ENCODE measurements around the gene DLX2. TPM values are rescaled to one million over a fixed set of nuclear protein-coding genes. Genes with fewer than 3 reads are reported as not detected.
"Not testable (repeated sequence)": the region's sequence is repeated elsewhere in the genome, so short reads cannot be mapped to it uniquely, and the experiment has no call there.

Gene DLX2
- total RNA-seq, 2 experiments from 2014 or later, result 0.12 TPM; not detected in 1

DNA sequence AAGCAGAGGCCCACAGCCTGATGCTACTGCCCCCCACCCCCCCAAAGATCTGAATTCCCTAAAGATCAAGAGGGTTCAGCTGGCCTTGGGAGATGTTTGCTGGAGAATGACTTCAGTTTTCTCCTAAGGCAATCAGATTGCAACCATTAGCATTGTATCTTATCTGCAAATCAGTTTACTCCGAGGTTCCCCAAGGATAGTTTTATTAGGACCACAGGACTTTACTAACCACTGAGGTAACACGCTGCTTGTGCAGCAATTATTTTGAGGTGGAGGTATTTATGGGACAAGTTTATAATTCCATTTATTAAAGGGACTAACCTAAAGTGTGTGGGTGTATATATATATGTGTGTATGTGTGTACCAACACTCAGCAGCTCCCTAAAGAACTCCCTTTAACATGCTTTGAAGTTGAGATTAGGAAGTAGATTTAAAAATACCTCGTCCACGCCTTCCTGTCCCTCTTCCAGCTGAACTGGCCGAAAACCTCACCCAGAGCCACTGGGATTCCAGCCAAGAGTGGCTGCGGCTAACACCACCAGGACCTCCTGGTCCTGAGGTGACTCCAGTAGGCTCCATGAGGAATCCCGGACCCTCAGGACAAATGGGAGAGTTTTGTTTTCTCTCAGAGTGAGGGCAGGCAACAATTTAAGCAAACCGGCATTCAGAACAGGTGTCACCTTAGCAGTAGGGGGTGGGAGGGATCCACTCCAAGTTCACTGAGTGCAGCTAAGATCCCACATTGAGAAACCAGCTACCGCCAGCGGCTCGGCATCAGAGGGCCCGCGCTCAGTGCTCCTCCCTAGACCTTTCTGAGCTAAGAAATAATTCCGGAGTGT lies 20.4 kb downstream of the DLX2 start:
- no peaks in the 10 kb centered on the region for H3K36me3 Mint-ChIP-seq
- DNase-seq, result peak; percentile 37

DNA sequence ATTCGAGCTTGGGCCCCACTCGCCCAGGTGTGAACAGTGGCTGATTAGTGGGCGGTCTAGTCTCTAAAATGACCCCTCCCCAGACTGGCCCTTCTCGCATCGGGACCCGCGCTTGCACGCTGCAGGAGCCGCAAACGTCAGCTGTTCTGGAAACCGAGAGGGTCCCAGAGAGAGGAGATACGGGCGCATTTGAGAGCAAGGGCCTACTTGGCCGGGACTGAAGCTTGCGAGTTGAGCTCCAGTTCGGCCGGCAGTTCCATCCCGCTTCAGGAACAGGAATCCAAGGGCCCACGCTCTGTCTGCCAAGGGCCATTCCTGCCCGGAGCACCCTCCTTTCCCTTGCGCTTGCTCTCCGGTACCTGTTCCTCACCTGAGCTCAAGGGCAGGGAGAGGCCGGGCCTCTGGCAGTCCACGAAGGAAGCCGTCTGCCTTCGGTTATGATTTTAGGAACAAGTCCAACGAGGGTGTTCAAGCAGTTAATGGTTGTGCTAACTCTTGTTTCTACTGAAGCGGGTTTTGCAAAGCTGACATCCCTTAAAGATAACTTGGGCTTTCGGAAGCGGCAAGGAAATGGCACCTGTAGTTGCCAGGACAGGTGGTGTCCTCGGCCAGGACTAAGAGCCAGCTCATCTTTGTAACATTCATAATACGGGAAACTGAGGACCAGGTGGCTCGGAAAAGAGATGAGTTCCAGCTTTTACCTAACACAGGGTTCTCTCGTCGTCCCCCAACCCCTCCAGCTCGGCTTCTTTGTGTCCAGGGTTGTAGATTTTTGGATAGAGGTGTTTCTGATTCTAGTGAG lies 21.3 kb downstream of the DLX2 start:
- no peak overlapping the region for H3K4me3 Mint-ChIP-seq
- ATAC-seq, result no peak
- peak; percentile 30 for DNase-seq
- peaks cover 34% of the 10 kb centered on the region for H3K4me1 Mint-ChIP-seq
- H3K36me3 Mint-ChIP-seq, result no peaks in the 10 kb centered on the region
- H3K27me3 Mint-ChIP-seq, result peaks cover 84% of the 10 kb centered on the region
- H3K27ac Mint-ChIP-seq, result peak overlapping the region; percentile 28
- no peaks in the 10 kb centered on the region for H3K9me3 Mint-ChIP-seq (ENCODE audit: low read depth)
- CTCF ChIA-PET, result interaction anchor here (0.6 to 3.3 kb wide), 4 partner anchors 9 to 628 kb away, joined by 3 to 19 read pairs (median 6); partner anchors contain the start of gene DLX2

More for the DNA sequence above, 20.4 kb downstream of the DLX2 start:
- Mint-ChIP-seq H3K27ac (peak overlapping the region; percentile 28), H3K4me1 (peaks cover 40% of the 10 kb centered on the region), H3K4me3 (peak overlapping the region; percentile 13), H3K9me3 (ENCODE audit: low read depth) (no peaks in the 10 kb centered on the region), H3K27me3 (peaks cover 88% of the 10 kb centered on the region)
- CTCF ChIA-PET, result interaction anchor here (0.6 to 3.3 kb wide), 7 partner anchors 16 to 627 kb away, joined by 3 to 19 read pairs (median 8); partner anchors contain the start of gene DLX2
- no peak for ATAC-seq

DNA sequence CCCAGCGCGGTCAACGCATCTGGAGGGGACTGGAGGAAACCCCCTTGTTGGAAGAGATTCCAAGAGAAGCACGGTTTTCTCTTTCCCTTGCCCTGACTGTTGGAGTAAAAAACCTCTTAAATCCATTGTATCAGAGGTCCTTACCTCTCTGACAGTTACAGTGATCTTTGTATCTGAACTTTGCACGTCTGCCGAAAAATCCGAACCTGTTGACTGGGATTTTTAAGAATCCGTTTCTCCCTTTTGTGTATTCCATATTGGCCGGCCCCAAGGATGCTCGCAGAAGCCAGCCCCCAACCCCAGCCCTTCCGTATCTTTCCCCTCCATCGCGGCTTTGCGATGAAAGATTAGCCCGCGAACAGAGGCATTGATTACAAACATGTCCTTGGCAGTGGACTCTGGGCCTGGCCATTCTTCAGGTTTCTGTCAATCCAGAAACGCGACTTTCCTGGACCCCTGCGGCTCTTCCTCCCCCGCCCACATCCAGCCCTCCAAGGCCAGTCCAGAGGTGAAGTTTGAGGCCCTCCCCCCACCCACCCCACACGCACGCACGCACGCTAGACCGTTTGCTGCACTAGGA lies 22.0 kb downstream of the DLX2 start:
- DNase-seq, result peak; percentile 34
- Mint-ChIP-seq H3K9me3 (ENCODE audit: low read depth) (no peaks in the 10 kb centered on the region), H3K36me3 (no peaks in the 10 kb centered on the region), H3K27ac (no peak overlapping the region), H3K4me3 (no peak overlapping the region), H3K4me1 (peaks cover 32% of the 10 kb centered on the region), H3K27me3 (peaks cover 84% of the 10 kb centered on the region)
- ATAC-seq, result no peak
- CTCF ChIA-PET, result interaction anchor here (0.8 to 3.3 kb wide), 3 partner anchors 8 to 25 kb away, joined by 3 to 19 read pairs (median 8); partner anchors contain the start of gene DLX2

DNA sequence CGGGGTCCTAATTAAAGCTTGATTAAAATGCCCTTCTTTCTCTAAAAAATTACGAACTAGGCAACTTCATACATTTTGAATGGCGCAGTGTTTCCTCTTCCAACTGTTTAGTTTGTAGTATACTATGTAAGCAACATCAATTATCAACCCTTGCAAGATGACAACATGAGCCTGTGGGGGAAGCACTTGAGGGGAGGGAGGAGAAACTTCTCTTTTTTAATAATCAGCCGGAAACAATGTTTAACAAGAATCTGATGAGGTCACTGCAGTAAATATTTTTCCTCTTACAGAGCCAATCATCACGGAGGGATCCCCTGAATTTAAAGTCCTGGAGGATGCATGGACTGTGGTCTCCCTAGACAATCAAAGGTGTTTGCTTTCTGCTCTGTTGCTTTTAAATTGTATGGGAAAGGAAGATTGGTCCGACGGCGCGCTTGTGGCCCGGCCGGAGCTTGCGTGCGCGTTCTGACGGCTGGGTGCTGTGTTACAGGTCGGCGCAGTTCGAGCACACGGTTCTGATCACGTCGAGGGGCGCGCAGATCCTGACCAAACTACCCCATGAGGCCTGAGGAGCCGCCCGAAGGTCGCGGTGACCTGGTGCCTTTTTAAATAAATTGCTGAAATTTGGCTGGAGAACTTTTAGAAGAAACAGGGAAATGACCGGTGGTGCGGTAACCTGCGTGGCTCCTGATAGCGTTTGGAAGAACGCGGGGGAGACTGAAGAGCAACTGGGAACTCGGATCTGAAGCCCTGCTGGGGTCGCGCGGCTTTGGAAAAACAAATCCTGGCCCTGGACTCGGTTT lies 22.7 kb downstream of the DLX2 start:
- ATAC-seq, result no peak
- Mint-ChIP-seq H3K27ac (no peak overlapping the region), H3K36me3 (no peaks in the 10 kb centered on the region), H3K27me3 (peaks cover 81% of the 10 kb centered on the region), H3K9me3 (ENCODE audit: low read depth) (no peaks in the 10 kb centered on the region), H3K4me1 (peaks cover 26% of the 10 kb centered on the region), H3K4me3 (no peak overlapping the region)
- DNase-seq, result peak; percentile 30
- CTCF ChIA-PET, result interaction anchor here (0.6 kb wide), 1 partner anchor 20 kb away, joined by 3 read pairs; no protein-coding TSS in a partner anchor

DNA sequence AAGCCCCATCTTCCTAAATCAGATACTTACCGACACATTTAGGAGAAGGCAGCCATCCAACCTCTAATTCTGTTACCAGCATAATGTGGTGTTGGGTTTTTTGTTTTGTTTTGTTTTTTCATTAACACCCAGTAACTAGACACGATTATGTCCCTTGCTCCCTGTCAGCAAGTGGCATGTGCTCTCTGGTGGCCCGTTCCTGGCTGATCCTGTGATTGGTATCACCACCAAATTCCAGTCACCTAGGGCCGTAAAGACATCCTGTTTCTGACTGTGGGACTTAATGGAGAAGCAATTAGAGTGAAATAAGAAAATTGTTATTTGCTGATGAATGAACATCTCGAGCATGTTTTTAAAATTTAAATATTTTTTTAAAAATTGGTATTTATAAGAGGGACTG lies 23.3 kb downstream of the DLX2 start:
- peaks cover 77% of the 10 kb centered on the region for H3K27me3 Mint-ChIP-seq
- H3K36me3 Mint-ChIP-seq, result no peaks in the 10 kb centered on the region
- no peak for ATAC-seq
- CTCF ChIA-PET, result interaction anchor here (0.6 kb wide), 1 partner anchor 19 kb away, joined by 3 read pairs; no protein-coding TSS in a partner anchor
- H3K4me1 Mint-ChIP-seq, result peaks cover 23% of the 10 kb centered on the region
- no peak for DNase-seq
- no peak overlapping the region for H3K27ac Mint-ChIP-seq
- no peak overlapping the region for H3K4me3 Mint-ChIP-seq
- no peaks in the 10 kb centered on the region for H3K9me3 Mint-ChIP-seq (ENCODE audit: low read depth)

DNA sequence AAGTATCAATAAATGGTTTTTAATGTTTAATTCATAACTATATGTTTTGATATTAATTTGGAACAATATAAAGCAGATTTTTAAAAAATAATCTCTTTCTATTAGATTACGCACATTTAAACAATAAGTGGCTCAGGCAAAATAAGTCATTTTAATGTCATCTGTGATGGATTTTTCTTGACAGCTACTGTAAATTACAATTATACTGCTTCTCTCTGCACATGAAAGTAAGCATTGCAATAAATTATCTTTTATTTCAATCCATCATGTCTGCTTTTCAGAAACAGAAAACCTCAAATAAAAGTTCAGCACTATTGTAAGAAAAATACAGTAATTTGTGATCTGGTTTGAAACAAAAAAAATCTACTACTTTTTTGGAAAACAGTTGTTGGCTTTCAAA lies 28.4 kb downstream of the DLX2 start:
- no peak overlapping the region for H3K27ac Mint-ChIP-seq
- no peaks in the 10 kb centered on the region for H3K9me3 Mint-ChIP-seq (ENCODE audit: low read depth)
- no peaks in the 10 kb centered on the region for H3K36me3 Mint-ChIP-seq
- CTCF ChIA-PET, result no interaction called here
- peaks cover 30% of the 10 kb centered on the region for H3K27me3 Mint-ChIP-seq
- DNase-seq (no peak), ATAC-seq (no peak)
- H3K4me3 Mint-ChIP-seq, result no peak overlapping the region
- H3K4me1 Mint-ChIP-seq, result no peaks in the 10 kb centered on the region

DNA sequence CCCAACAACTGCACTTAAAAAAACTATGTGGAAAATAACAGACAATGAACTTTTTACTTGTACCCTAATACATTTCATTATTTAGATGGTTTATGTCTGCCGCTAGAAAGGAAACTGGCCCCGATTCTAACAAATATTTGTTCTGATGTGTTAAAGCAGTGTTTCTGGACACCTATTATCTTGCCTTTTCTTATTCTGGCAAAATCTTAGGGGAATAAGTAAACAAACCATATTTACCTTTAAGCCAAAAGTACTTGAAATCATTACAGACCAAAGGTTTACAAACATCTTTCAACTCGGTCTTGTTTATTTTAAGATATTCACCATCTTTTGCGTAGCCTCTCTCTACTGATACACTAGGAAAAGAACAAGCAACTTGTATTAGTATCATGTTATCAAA lies 29.2 kb downstream of the DLX2 start:
- H3K27ac Mint-ChIP-seq, result no peak overlapping the region
- H3K4me1 Mint-ChIP-seq, result no peaks in the 10 kb centered on the region
- CTCF ChIA-PET, result interaction anchor here (1.2 to 1.3 kb wide), 2 partner anchors 8 to 14 kb away, joined by 3 read pairs; no protein-coding TSS in a partner anchor
- no peaks in the 10 kb centered on the region for H3K36me3 Mint-ChIP-seq
- no peaks in the 10 kb centered on the region for H3K9me3 Mint-ChIP-seq (ENCODE audit: low read depth)
- H3K4me3 Mint-ChIP-seq, result no peak overlapping the region
- peaks cover 27% of the 10 kb centered on the region for H3K27me3 Mint-ChIP-seq
- DNase-seq, result no peak
- no peak for ATAC-seq

DNA sequence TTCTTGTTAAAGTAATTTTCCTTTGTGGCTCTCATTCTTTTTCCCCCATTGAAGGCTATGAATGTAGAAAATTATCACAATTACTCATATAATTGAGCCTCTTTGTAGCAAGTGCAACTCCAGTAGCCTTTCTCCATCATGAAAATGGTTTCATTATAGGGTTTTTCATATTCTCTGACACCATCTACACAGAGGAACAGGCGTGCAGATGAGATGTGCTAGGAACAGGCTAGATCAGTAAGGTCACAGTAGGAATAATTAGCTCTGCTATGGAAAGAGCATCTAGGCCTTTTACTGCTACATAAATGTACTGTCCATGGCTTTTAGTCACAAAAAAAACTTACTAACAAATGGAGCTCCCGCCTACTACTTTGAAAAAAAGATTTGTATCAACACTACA lies 30.0 kb downstream of the DLX2 start:
- CTCF ChIA-PET, result interaction anchor here (1.2 to 1.3 kb wide), 2 partner anchors 9 to 15 kb away, joined by 3 read pairs; no protein-coding TSS in a partner anchor
- ATAC-seq, result no peak
- Mint-ChIP-seq H3K27me3 (peaks cover 20% of the 10 kb centered on the region), H3K4me1 (no peaks in the 10 kb centered on the region), H3K4me3 (no peak overlapping the region), H3K27ac (no peak overlapping the region), H3K36me3 (no peaks in the 10 kb centered on the region), H3K9me3 (ENCODE audit: low read depth) (no peaks in the 10 kb centered on the region)
- no peak for DNase-seq

DNA sequence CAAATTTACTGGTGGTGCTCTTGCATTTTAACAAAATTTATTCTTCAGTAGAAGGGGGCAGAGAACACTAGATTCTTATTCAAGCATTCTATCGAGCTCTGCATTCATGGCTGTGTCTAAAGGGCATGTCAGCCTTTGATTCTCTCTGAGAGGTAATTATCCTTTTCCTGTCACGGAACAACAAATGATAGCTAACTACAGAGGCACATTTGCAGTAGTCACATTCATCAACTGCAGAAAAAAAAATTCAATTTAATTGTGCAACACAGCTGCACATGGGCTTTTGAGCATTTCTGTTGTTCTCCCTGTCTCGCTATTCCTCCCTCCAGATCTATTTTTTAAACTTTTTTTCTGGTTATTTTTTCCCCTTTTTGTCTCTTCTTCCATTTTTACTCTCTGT lies 30.4 kb downstream of the DLX2 start:
- Mint-ChIP-seq H3K27ac (no peak overlapping the region), H3K4me1 (no peaks in the 10 kb centered on the region), H3K36me3 (no peaks in the 10 kb centered on the region), H3K9me3 (ENCODE audit: low read depth) (no peaks in the 10 kb centered on the region), H3K4me3 (no peak overlapping the region), H3K27me3 (peaks cover 20% of the 10 kb centered on the region)
- DNase-seq (no peak), ATAC-seq (no peak)
- CTCF ChIA-PET, result interaction anchor here (1.2 to 1.3 kb wide), 2 partner anchors 9 to 15 kb away, joined by 3 read pairs; no protein-coding TSS in a partner anchor

DNA sequence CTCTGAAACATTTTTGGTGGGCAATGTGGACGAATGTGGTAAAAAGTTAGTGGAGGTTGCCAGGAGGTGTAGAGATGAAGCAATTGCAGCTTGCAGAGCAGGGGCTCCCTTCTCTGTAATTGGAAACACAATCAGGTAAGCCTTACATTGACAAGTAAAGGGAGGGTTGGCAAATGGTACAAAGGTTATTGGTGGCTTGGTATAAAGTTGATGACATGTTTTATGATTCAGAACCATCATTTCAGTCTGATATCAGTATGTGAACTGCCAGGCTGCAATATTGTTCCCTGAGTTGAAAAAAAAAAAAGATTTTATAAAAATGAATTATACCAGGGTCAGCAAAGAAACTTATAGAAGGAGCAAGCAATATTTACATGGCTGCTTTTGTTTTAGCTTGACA lies 31.8 kb downstream of the DLX2 start:
- Mint-ChIP-seq H3K27ac (no peak overlapping the region), H3K9me3 (ENCODE audit: low read depth) (no peaks in the 10 kb centered on the region)

DNA sequence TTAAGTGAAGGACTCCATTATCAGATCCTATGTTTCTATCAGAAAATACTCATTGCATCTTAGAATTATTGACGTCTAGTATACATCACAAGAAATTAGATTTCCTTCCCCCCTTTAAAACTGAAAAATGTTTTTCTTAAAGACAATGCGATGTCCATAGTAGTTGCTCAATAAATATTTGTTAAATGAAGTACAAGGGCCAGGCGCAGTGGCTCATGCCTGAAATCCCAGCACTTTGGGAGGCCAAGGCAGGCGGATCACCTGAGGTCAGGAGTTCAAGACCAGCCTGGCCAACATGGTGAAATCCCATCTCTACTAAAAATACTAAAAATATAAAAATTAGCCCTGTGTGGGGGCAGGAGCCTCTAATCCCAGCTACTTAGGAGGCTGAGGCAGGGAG lies 34.8 kb downstream of the DLX2 start:
- H3K4me1 Mint-ChIP-seq; CTCF ChIA-PET; DNase-seq; H3K27me3 Mint-ChIP-seq; H3K36me3 Mint-ChIP-seq; H3K27ac Mint-ChIP-seq; H3K4me3 Mint-ChIP-seq; ATAC-seq; H3K9me3 Mint-ChIP-seq (ENCODE audit: low read depth): not testable (repeated sequence)

More for the DNA sequence above, 31.8 kb downstream of the DLX2 start:
- DNase-seq, result no peak
- H3K36me3 Mint-ChIP-seq, result no peaks in the 10 kb centered on the region
- peaks cover 6% of the 10 kb centered on the region for H3K4me1 Mint-ChIP-seq
- CTCF ChIA-PET, result no interaction called here
- no peak for ATAC-seq
- H3K27me3 Mint-ChIP-seq, result peaks cover 13% of the 10 kb centered on the region
- no peak overlapping the region for H3K4me3 Mint-ChIP-seq

DNA sequence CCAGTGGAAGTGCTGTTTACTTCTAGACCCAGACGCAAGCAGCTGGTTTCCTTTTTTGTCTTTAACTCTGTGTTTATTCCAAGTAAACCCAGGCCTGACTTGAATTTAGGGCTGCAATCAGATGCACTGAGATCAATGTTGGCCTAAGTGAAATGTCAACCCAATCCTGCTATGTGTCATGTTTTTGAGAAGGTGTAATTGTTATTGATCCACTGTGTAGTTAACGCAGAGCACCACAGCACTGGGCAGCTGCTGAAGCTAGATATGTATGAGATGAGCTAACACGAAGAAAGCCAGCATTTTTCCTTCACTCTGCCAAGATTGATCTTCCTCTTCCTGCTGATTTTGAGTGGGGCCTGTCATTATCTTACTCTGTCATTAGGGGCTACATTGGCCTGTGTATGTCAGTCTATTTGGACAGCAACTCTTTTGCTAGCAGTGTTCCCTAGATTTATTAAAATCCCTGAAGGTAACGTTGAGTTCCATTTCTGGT lies 36.3 kb downstream of the DLX2 start:
- Mint-ChIP-seq H3K27ac (no peak overlapping the region), H3K4me1 (peaks cover 15% of the 10 kb centered on the region), H3K4me3 (no peak overlapping the region), H3K9me3 (ENCODE audit: low read depth) (no peaks in the 10 kb centered on the region), H3K27me3 (peaks cover 2% of the 10 kb centered on the region), H3K36me3 (peaks cover 3% of the 10 kb centered on the region)
- CTCF ChIA-PET, result no interaction called here
- DNase-seq (no peak), ATAC-seq (no peak)
